ENCODE measurements around the gene ERVK3-1. TPM values are rescaled to one million over a fixed set of nuclear protein-coding genes. Genes with fewer than 3 reads are reported as not detected.

ERVK3-1 gene
- polyA plus RNA-seq, 1 experiment, result 34.3 TPM

DNA sequence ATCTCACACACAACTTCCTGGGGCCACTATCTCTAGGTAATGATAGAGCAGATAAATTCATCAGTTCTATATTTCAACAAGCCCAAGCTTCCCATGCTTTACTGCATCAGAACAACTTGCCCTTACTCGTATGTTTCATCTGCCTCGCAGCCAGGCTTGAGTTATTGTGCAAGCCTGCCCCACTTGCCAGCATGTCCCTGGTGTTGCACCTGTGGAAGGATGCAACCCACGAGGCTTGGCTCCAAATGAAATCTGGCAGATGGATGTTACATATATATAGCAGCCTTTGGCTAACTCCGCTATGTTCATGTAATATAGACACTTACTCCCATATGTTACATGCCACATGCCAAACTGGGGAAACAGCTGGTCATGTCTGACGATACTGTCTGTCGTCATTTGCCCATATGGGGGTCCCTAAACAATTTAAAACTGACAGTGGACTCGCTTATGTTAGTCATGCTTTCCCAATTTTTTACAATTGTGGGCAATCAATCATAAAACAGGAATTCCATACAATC, 6.2 kb downstream of the ERVK3-1 start:
- CTCF ChIA-PET, result no interaction called here
- peaks cover 3% of the 10 kb centered on the region for H3K36me3 ChIP-seq (ENCODE audit: control insufficient read depth, insufficient read depth, low read length)

GRCh38 chr19:58315580-58315979, 10.4 kb downstream of the ERVK3-1 start:
- DNase-seq (ENCODE audit: low read depth), result no peak
- ChIA-PET POLR2A (no interaction called here), CTCF (no interaction called here)
- TF ChIP-seq, protein P1, sequence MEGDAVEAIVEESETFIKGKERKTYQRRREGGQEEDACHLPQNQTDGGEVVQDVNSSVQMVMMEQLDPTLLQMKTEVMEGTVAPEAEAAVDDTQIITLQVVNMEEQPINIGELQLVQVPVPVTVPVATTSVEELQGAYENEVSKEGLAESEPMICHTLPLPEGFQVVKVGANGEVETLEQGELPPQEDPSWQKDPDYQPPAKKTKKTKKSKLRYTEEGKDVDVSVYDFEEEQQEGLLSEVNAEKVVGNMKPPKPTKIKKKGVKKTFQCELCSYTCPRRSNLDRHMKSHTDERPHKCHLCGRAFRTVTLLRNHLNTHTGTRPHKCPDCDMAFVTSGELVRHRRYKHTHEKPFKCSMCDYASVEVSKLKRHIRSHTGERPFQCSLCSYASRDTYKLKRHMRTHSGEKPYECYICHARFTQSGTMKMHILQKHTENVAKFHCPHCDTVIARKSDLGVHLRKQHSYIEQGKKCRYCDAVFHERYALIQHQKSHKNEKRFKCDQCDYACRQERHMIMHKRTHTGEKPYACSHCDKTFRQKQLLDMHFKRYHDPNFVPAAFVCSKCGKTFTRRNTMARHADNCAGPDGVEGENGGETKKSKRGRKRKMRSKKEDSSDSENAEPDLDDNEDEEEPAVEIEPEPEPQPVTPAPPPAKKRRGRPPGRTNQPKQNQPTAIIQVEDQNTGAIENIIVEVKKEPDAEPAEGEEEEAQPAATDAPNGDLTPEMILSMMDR (IDR thresholded peaks at IDR 0.05; ENCODE audit: insufficient read depth, low read depth, low read length), result no peak
- H3K27me3 ChIP-seq (ENCODE audit: control insufficient read depth, insufficient read depth, low read length), result no peaks in the 10 kb centered on the region
- H3K36me3 ChIP-seq (ENCODE audit: control insufficient read depth, insufficient read depth, low read length), result no peaks in the 10 kb centered on the region; the same call in 1 of the 2 replicates
- no peak overlapping the region for H3K4me3 ChIP-seq (ENCODE audit: low read depth, low read length)

More for the DNA sequence above, 6.2 kb downstream of the ERVK3-1 start:
- POLR2A ChIA-PET, result no interaction called here
- Histone ChIP-seq H3K4me3 (ENCODE audit: low read depth, low read length) (no peak overlapping the region), H3K27me3 (ENCODE audit: control insufficient read depth, insufficient read depth, low read length) (no peaks in the 10 kb centered on the region)
- TF ChIP-seq, protein P1 (IDR thresholded peaks at IDR 0.05; ENCODE audit: insufficient read depth, low read depth, low read length), result no peak
- no peak for DNase-seq (ENCODE audit: low read depth)

GRCh38 chr19:58317476-58318072, 12.4 kb downstream of the ERVK3-1 start:
- no peaks in the 10 kb centered on the region for H3K27me3 ChIP-seq (ENCODE audit: control insufficient read depth, insufficient read depth, low read length)
- TF ChIP-seq, protein P1 (IDR thresholded peaks at IDR 0.05; ENCODE audit: insufficient read depth, low read depth, low read length), result no peak
- ChIA-PET CTCF (no interaction called here), POLR2A (no interaction called here)
- no peaks in the 10 kb centered on the region for H3K36me3 ChIP-seq (ENCODE audit: control insufficient read depth, insufficient read depth, low read length)
- no peak overlapping the region for H3K4me3 ChIP-seq (ENCODE audit: low read depth, low read length)
- no peak for DNase-seq (ENCODE audit: low read depth)

GRCh38 chr19:58318297-58318696, 13.1 kb downstream of the ERVK3-1 start:
- TF ChIP-seq, protein P1 (IDR thresholded peaks at IDR 0.05; ENCODE audit: insufficient read depth, low read depth, low read length), result no peak
- Histone ChIP-seq H3K27me3 (ENCODE audit: control insufficient read depth, insufficient read depth, low read length) (no peaks in the 10 kb centered on the region), H3K36me3 (ENCODE audit: control insufficient read depth, insufficient read depth, low read length) (no peaks in the 10 kb centered on the region), H3K4me3 (ENCODE audit: low read depth, low read length) (no peak overlapping the region)
- CTCF ChIA-PET, result interaction anchor here (0.9 kb wide), 1 partner anchor 202 kb away, joined by 3 read pairs; the partner anchor contains the start of gene ZBTB45
- POLR2A ChIA-PET, result no interaction called here
- no peak for DNase-seq (ENCODE audit: low read depth)

DNA sequence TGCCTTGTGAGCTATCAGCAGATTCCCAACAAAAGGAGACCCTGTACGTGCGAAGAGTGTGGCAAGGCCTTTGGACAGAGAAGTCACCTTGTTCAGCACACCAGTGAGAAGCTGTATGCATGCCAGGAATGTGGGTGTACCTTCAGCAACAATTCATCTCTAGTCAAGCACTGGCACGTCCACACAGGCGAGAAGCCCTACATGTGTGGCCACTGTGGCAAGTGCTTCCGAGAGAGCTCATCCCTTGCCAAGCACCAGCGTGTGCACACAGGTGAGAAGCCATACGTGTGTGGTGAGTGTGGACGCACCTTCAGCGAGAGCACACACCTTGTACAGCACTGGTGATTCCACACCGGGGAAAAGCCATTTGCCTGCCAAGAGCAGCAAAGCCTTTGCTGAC, 14.1 kb downstream of the ERVK3-1 start:
- no peak for DNase-seq (ENCODE audit: low read depth)
- CTCF ChIA-PET, result interaction anchor here (0.8 to 0.9 kb wide), 2 partner anchors 201 to 677 kb away, joined by 3 read pairs; partner anchors contain the start of gene ZBTB45
- no peaks in the 10 kb centered on the region for H3K36me3 ChIP-seq (ENCODE audit: control insufficient read depth, insufficient read depth, low read length)
- H3K27me3 ChIP-seq (ENCODE audit: control insufficient read depth, insufficient read depth, low read length), result no peaks in the 10 kb centered on the region
- POLR2A ChIA-PET, result no interaction called here
- H3K4me3 ChIP-seq (ENCODE audit: low read depth, low read length), result no peak overlapping the region
- TF ChIP-seq, protein P1 (IDR thresholded peaks at IDR 0.05; ENCODE audit: insufficient read depth, low read depth, low read length), result no peak
